GM12801 (cell line): ENCODE results near the gene CDCA7L.

Experiments
- CTCF ChIP-seq: IDR thresholded peaks from one replicate; pipeline ENCODE4 v1.5.1; 2011; ENCODE audit warnings: control low read depth; ENCODE audit not compliant: insufficient read length; ENCODE audit errors: extremely low read depth

CDCA7L gene

GRCh38 chr7:21916176-21916575 lies 29.5 kb downstream of the CDCA7L start:
- no peak for TF ChIP-seq CTCF

GRCh38 chr7:21915140-21915539 lies 30.6 kb downstream of the CDCA7L start:
- no peak for TF ChIP-seq CTCF

- TF ChIP-seq CTCF, result no peak
Observed at GRCh38 chr7:21914671-21915070, 31.0 kb downstream of the CDCA7L start.

GRCh38 chr7:21912931-21913780 lies 32.5 kb downstream of the CDCA7L start:
- TF ChIP-seq CTCF, result no peak

GRCh38 chr7:21912305-21912704 lies 33.4 kb downstream of the CDCA7L start:
- TF ChIP-seq CTCF, result no peak

GRCh38 chr7:21911341-21911875 lies 34.3 kb downstream of the CDCA7L start:
- no peak for TF ChIP-seq CTCF

GRCh38 chr7:21910253-21910652 lies 35.4 kb downstream of the CDCA7L start:
- no peak for TF ChIP-seq CTCF
